Measurements from ENCODE around the gene IVD.

GRCh38 chr15:40381818-40382529, 23.6 kb upstream of the IVD start:
- TF ChIP-seq CTCF (conservative IDR thresholded peaks at IDR 0.05), result no peak
- TF ChIP-seq ZFX (IDR thresholded peaks at IDR 0.05), result no peak
